AG09309 (cell line): Measurements from ENCODE around the gene COL5A2.

Experiments
- DNase-seq: peaks from one replicate; pipeline ENCODE4 v3.0.0-alpha.2; 2010; ENCODE audit warnings: low read depth
- H3K4me3 ChIP-seq: 2 replicates; pipeline ENCODE4 v1.5.1; 2011; ENCODE audit warnings: mild to moderate bottlenecking, low read depth, low read length, moderate library complexity; ENCODE audit not compliant: control insufficient read depth
- CTCF ChIP-seq: IDR thresholded peaks from 2 replicates; pipeline ENCODE4 v1.5.1; 2011; ENCODE audit warnings: mild to moderate bottlenecking, low read depth, low read length, inconsistent platforms; ENCODE audit not compliant: insufficient read depth, control insufficient read depth; ENCODE audit errors: missing control alignments

Gene COL5A2

GRCh38 chr2:189116087-189116486, 63.5 kb downstream of the COL5A2 start:
- DNase-seq = no peak
- TF ChIP-seq CTCF = no peak
- H3K4me3 ChIP-seq = no peak overlapping the region

- no peak overlapping the region for H3K4me3 ChIP-seq
- peak; percentile 4 for TF ChIP-seq CTCF
- no peak for DNase-seq
Observed at GRCh38 chr2:189115126-189115525, 64.4 kb downstream of the COL5A2 start.

- DNase-seq = no peak
- no peak for TF ChIP-seq CTCF
- H3K4me3 ChIP-seq = no peak overlapping the region
Observed at GRCh38 chr2:189113963-189114362, 65.6 kb downstream of the COL5A2 start.

- TF ChIP-seq CTCF = no peak
- no peak for DNase-seq
- H3K4me3 ChIP-seq = no peak overlapping the region
Observed at GRCh38 chr2:189111063-189111715, 68.4 kb downstream of the COL5A2 start.

GRCh38 chr2:189109921-189110397, 69.6 kb downstream of the COL5A2 start:
- TF ChIP-seq CTCF = no peak
- DNase-seq = no peak
- no peak overlapping the region for H3K4me3 ChIP-seq

- no peak for DNase-seq
- H3K4me3 ChIP-seq = no peak overlapping the region
- no peak for TF ChIP-seq CTCF
Observed at GRCh38 chr2:189104934-189105333, 74.6 kb downstream of the COL5A2 start.
